NCI-H345 treated with DMSO at 0.1 percent for 48 hours (cell line): ENCODE results near the gene DNAH14.

ENCODE experiments used
- DNase-seq: peaks from one replicate; lab custom pipeline; 2025; ENCODE audit not compliant: unreplicated experiment; lab: John Stamatoyannopoulos, UW

The DNAH14 gene

GRCh38 chr1:225446595-225446960 is 517.1 kb downstream of the DNAH14 start:
- no peak for DNase-seq

- DNase-seq: no peak
Observed at GRCh38 chr1:225446981-225447615, 517.6 kb downstream of the DNAH14 start.

GRCh38 chr1:225447650-225448089 is 518.2 kb downstream of the DNAH14 start:
- no peak for DNase-seq

DNA sequence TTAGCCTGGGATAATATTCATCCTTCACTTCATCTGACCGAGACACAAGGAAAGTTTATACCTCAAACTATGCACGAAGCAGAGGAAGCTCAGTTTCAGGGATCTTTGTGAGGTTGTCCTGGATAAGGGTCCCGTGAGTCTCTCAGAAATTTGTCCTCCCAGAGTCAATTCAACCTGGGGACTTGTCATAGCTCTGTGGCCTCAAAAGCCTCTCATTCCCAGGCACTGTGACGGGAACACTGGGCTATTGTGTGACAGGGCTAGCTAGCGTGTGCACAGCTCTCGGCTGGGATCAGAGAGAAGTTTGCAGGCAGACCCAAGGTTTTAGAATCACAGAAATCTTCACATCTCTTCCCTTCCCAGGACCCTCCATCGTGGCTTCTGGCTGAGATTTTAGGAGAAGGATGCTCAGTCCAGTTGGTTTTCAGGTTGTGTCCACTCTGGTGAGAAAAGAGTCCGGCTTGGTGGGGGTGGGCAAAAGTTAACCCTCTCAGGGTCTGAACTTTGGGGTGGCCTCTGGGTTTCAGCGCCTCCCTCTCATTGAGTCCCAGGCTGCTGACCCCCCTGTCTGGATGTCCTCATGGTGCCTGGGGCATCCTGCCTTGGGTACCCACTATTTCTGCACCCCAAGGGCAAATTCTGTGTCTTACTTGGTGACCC is 518.8 kb downstream of the DNAH14 start:
- DNase-seq: no peak
